Ectodermal cell (in vitro differentiated cells): ENCODE measurements around the gene LMBR1.

Source experiments
- H3K27ac ChIP-seq: 2 replicates; pipeline ENCODE4 v1.7.0; 2013; ENCODE audit warnings: mild to moderate bottlenecking, low read depth, low read length; ENCODE audit not compliant: insufficient read depth, poor library complexity, severe bottlenecking
- H3K27me3 ChIP-seq: 2 replicates; pipeline ENCODE4 v1.7.0; 2013; ENCODE audit warnings: mild to moderate bottlenecking, low read length; ENCODE audit not compliant: insufficient read depth, control insufficient read depth, poor library complexity, severe bottlenecking
- H3K36me3 ChIP-seq: one replicate; pipeline ENCODE4 v1.7.0; 2013; ENCODE audit warnings: low read length; ENCODE audit not compliant: control insufficient read depth, insufficient read depth
- H3K4me1 ChIP-seq: one replicate; pipeline ENCODE4 v1.7.0; 2013; ENCODE audit warnings: low read length; ENCODE audit not compliant: control insufficient read depth, insufficient read depth
- H3K4me3 ChIP-seq: 2 replicates; pipeline ENCODE4 v1.7.0; 2013; ENCODE audit warnings: low read depth, low read length, control low read depth; ENCODE audit not compliant: insufficient read depth
- H3K9me3 ChIP-seq: 2 replicates; pipeline ENCODE4 v1.7.0; 2013; ENCODE audit warnings: mild to moderate bottlenecking, low read length, moderate library complexity; ENCODE audit not compliant: control insufficient read depth
- WGBS, 2 experiments: methylation state at CpG; one replicate each; pipeline ENCODE4 v1.1.7; 2013; ENCODE audit warnings: missing lambda C conversion rate in 2 of 2; 5-methylcytosine and 5-hydroxymethylcytosine counted together

The LMBR1 gene

GRCh38 chr7:156666368-156667109 is 226.4 kb downstream of the LMBR1 start:
- H3K4me3 ChIP-seq = no peak overlapping the region
- 74 to 85% methylated on average over 6 to 8 of the region's 8 CpGs for WGBS, 2 experiments
- H3K27ac ChIP-seq = peak overlapping the region; percentile 36

GRCh38 chr7:156665101-156665500 is 227.9 kb downstream of the LMBR1 start:
- H3K9me3 ChIP-seq = no peaks in the 10 kb centered on the region
- WGBS, 2 experiments = 81 to 88% methylated on average over 2 of the region's 4 CpGs
- H3K27ac ChIP-seq = peak overlapping the region; percentile 30
- no peaks in the 10 kb centered on the region for H3K36me3 ChIP-seq
- no peak overlapping the region for H3K4me3 ChIP-seq
- H3K4me1 ChIP-seq = peaks cover 24% of the 10 kb centered on the region
- H3K27me3 ChIP-seq = no peaks in the 10 kb centered on the region

More at GRCh38 chr7:156666368-156667109, 226.4 kb downstream of the LMBR1 start:
- Histone ChIP-seq H3K36me3 (no peaks in the 10 kb centered on the region), H3K9me3 (no peaks in the 10 kb centered on the region), H3K4me1 (peaks cover 24% of the 10 kb centered on the region), H3K27me3 (no peaks in the 10 kb centered on the region)

- WGBS, 2 experiments = 89 to 91% methylated on average over 3 of the region's 4 CpGs
- peaks cover 24% of the 10 kb centered on the region for H3K4me1 ChIP-seq
- H3K36me3 ChIP-seq = no peaks in the 10 kb centered on the region
- H3K9me3 ChIP-seq = no peaks in the 10 kb centered on the region
- H3K27me3 ChIP-seq = no peaks in the 10 kb centered on the region
- no peak overlapping the region for H3K27ac ChIP-seq
- no peak overlapping the region for H3K4me3 ChIP-seq
These were observed 230.7 kb downstream of the LMBR1 start for GRCh38 chr7:156662277-156662676.

- WGBS, 2 experiments = 93 to 100% methylated on average over 3 of the region's 5 CpGs
- H3K4me3 ChIP-seq = no peak overlapping the region
- H3K4me1 ChIP-seq = peaks cover 19% of the 10 kb centered on the region
- H3K27me3 ChIP-seq = no peaks in the 10 kb centered on the region
- no peaks in the 10 kb centered on the region for H3K36me3 ChIP-seq
- H3K9me3 ChIP-seq = no peaks in the 10 kb centered on the region
- H3K27ac ChIP-seq = no peak overlapping the region
These were observed 231.3 kb downstream of the LMBR1 start for GRCh38 chr7:156661637-156662036.

- H3K9me3 ChIP-seq = no peaks in the 10 kb centered on the region
- peaks cover 2% of the 10 kb centered on the region for H3K4me1 ChIP-seq
- WGBS, 2 experiments = 85 to 87% methylated on average over 11 of the region's 11 CpGs
- H3K27ac ChIP-seq = no peak overlapping the region
- H3K36me3 ChIP-seq = no peaks in the 10 kb centered on the region
- no peaks in the 10 kb centered on the region for H3K27me3 ChIP-seq
- H3K4me3 ChIP-seq = no peak overlapping the region
These were observed 233.0 kb downstream of the LMBR1 start for GRCh38 chr7:156659961-156660360.

GRCh38 chr7:156659203-156659602 is 233.8 kb downstream of the LMBR1 start:
- WGBS, 2 experiments = 90 to 100% methylated on average over 5 to 6 of the region's 6 CpGs
- no peaks in the 10 kb centered on the region for H3K36me3 ChIP-seq
- H3K27ac ChIP-seq = no peak overlapping the region
- peaks cover 7% of the 10 kb centered on the region for H3K4me1 ChIP-seq
- H3K9me3 ChIP-seq = no peaks in the 10 kb centered on the region
- H3K27me3 ChIP-seq = no peaks in the 10 kb centered on the region
- H3K4me3 ChIP-seq = no peak overlapping the region

GRCh38 chr7:156657681-156658080 is 235.3 kb downstream of the LMBR1 start:
- 93 to 97% methylated on average over 4 of the region's 4 CpGs for WGBS, 2 experiments

GRCh38 chr7:156656598-156656997 is 236.4 kb downstream of the LMBR1 start:
- Histone ChIP-seq H3K27me3 (no peaks in the 10 kb centered on the region), H3K36me3 (no peaks in the 10 kb centered on the region), H3K9me3 (no peaks in the 10 kb centered on the region), H3K4me1 (peaks cover 9% of the 10 kb centered on the region), H3K4me3 (no peak overlapping the region), H3K27ac (no peak overlapping the region)
- 67 to 70% methylated on average over 7 of the region's 7 CpGs for whole genome bisulfite sequencing, 2 experiments

More at GRCh38 chr7:156657681-156658080, 235.3 kb downstream of the LMBR1 start:
- Histone ChIP-seq H3K4me3 (no peak overlapping the region), H3K9me3 (no peaks in the 10 kb centered on the region), H3K27ac (no peak overlapping the region), H3K27me3 (no peaks in the 10 kb centered on the region), H3K4me1 (peaks cover 9% of the 10 kb centered on the region), H3K36me3 (no peaks in the 10 kb centered on the region)

- H3K27me3 ChIP-seq = no peaks in the 10 kb centered on the region
- H3K4me1 ChIP-seq = peaks cover 9% of the 10 kb centered on the region
- no peaks in the 10 kb centered on the region for H3K9me3 ChIP-seq
- no peak overlapping the region for H3K4me3 ChIP-seq
- 94 to 96% methylated on average over 3 of the region's 4 CpGs for WGBS, 2 experiments
- no peak overlapping the region for H3K27ac ChIP-seq
- no peaks in the 10 kb centered on the region for H3K36me3 ChIP-seq
These were observed 237.0 kb downstream of the LMBR1 start for GRCh38 chr7:156655983-156656382.

GRCh38 chr7:156655251-156655650 is 237.7 kb downstream of the LMBR1 start:
- H3K9me3 ChIP-seq = no peaks in the 10 kb centered on the region
- H3K36me3 ChIP-seq = no peaks in the 10 kb centered on the region
- H3K27ac ChIP-seq = no peak overlapping the region
- WGBS, 2 experiments = 88 to 90% methylated on average over 6 of the region's 6 CpGs
- no peaks in the 10 kb centered on the region for H3K27me3 ChIP-seq
- peaks cover 9% of the 10 kb centered on the region for H3K4me1 ChIP-seq
- no peak overlapping the region for H3K4me3 ChIP-seq
